HL-60 (cell line): ENCODE measurements around the gene LYPLA2.

Experiments
- CTCF ChIP-seq: IDR thresholded peaks from one replicate; pipeline ENCODE4 v1.5.1; 2011; ENCODE audit warnings: low read length, control low read depth, inconsistent platforms; ENCODE audit not compliant: insufficient read depth
- POLR2AphosphoS5 ChIP-seq: IDR thresholded peaks from 2 replicates; pipeline ENCODE4 v1.6.1; 2012; ENCODE audit warnings: low read depth

GRCh38 chr1:23799570-23800399 lies 8.8 kb downstream of the LYPLA2 start:
- TF ChIP-seq POLR2AphosphoS5: no peak
- TF ChIP-seq CTCF: no peak
